Fibroblast of lung (primary cell): ENCODE measurements around the gene KRR1.

Experiments
- CTCF ChIP-seq, 2 donors: IDR thresholded peaks in 1 of 2; conservative IDR thresholded peaks in 1 of 2; 1 replicate in 1 of 2; 2 replicates in 1 of 2; pipeline ENCODE4 v1.5.1; 2011 to 2012; ENCODE audit warnings: low read length in 2 of 2, control low read depth in 1 of 2, inconsistent platforms in 1 of 2, low read depth in 1 of 2, mild to moderate bottlenecking in 1 of 2
- EZH2 ChIP-seq: IDR thresholded peaks from 2 replicates; pipeline ENCODE4 v1.5.1; 2012; ENCODE audit warnings: low read length, control low read depth, mild to moderate bottlenecking; ENCODE audit errors: missing control alignments

GRCh38 chr12:75459755-75460154 is 51.7 kb downstream of the KRR1 start:
- TF ChIP-seq CTCF (conservative IDR thresholded peaks at IDR 0.05 in 1 of 2, IDR thresholded peaks at IDR 0.05 in 1 of 2; ENCODE audit: low read depth in 1 of 2, low read length in 2 of 2): no peak
- TF ChIP-seq EZH2: no peak
